ENCODE results near the gene DNAJC5. TPM values are rescaled to one million over a fixed set of nuclear protein-coding genes. Genes with fewer than 3 reads are reported as not detected.
A peak's percentile ranks its signal among the peaks of the same experiment; 100 is the strongest.

Gene DNAJC5
- total and polyA plus RNA-seq, 9 of the 15 experiments (the other 6 are each of a cell fraction or from before 2014, with no cell fraction given), result 0.95 to 42.8 (median 23.4) TPM

GRCh38 chr20:63955827-63956663 lies 61.1 kb downstream of the DNAJC5 start, which contains the start of gene UCKL1 (continued):
- TF ChIP-seq ZNF3 (CRISPR knock-in tag; IDR thresholded peaks at IDR 0.05) (no peak), FOXK2 (conservative IDR thresholded peaks at IDR 0.05 in 1 of 2, IDR thresholded peaks at IDR 0.05 in 1 of 2; ENCODE audit: low read depth in 2 of 2) (no peak), YBX1 (IDR thresholded peaks at IDR 0.05) (no peak), ZNF23 (CRISPR knock-in tag; IDR thresholded peaks at IDR 0.05) (no peak), SNIP1 (IDR thresholded peaks at IDR 0.05; ENCODE audit: low read depth) (no peak), RBM17 (IDR thresholded peaks at IDR 0.05; ENCODE audit: borderline replicate concordance, low read depth, low read length) (no peak), DIDO1 (tag; IDR thresholded peaks at IDR 0.05; ENCODE audit: low read depth) (no peak), ZNF316 (IDR thresholded peaks at IDR 0.05) (no peak), ESRRB (CRISPR knock-in tag; IDR thresholded peaks at IDR 0.05; ENCODE audit: borderline replicate concordance) (no peak), HDAC1 (IDR thresholded peaks at IDR 0.05) (peak in 1 of 2 experiments; percentile 80; a peak in 2 of 4 replicates), RCOR1 (IDR thresholded peaks at IDR 0.05; ENCODE audit: borderline replicate concordance in 1 of 2, low read depth in 2 of 2, low read length in 2 of 2) (no peak), ARID3A (IDR thresholded peaks at IDR 0.05; ENCODE audit: borderline replicate concordance, low read depth, low read length) (no peak), ZC3H4 (CRISPR knock-in tag; IDR thresholded peaks at IDR 0.05; ENCODE audit: borderline replicate concordance) (no peak), EP400 (IDR thresholded peaks at IDR 0.05) (peak; percentile 75; the same call in 1 of the 2 replicates), NFE2L1 (tag; IDR thresholded peaks at IDR 0.05; ENCODE audit: borderline replicate concordance, low read depth) (no peak), FOXM1 (IDR thresholded peaks at IDR 0.05; ENCODE audit: low read depth) (no peak), FOXM1 (CRISPR knock-in tag; IDR thresholded peaks at IDR 0.05; ENCODE audit: low read depth) (no peak; the same call in 1 of the 2 replicates), RFX5 (IDR thresholded peaks at IDR 0.05; ENCODE audit: low read depth, low read length) (no peak), ZNF644 (tag; IDR thresholded peaks at IDR 0.05; ENCODE audit: low read depth) (peak; percentile 98), THRA (IDR thresholded peaks at IDR 0.05) (no peak), ATF7 (IDR thresholded peaks at IDR 0.05) (peak; percentile 53; the same call in 1 of the 2 replicates), MAFG (tag; conservative IDR thresholded peaks at IDR 0.05) (no peak), PCBP1 (IDR thresholded peaks at IDR 0.05; ENCODE audit: low read depth, low read length, poor library complexity, severe bottlenecking) (peak; percentile 9), RFX7 (CRISPR knock-in tag; IDR thresholded peaks at IDR 0.05) (no peak), TAF9B (IDR thresholded peaks at IDR 0.05; ENCODE audit: partially characterized antibody) (no peak), GATAD2A (IDR thresholded peaks at IDR 0.05) (no peak; the same call in 1 of the 2 replicates), PHTF2 (CRISPR knock-in tag; IDR thresholded peaks at IDR 0.05) (no peak), CBFA2T2 (conservative IDR thresholded peaks at IDR 0.05) (0 out of 2 replicates have a peak, but pooled peaks have one; percentile 25), MCM3 (IDR thresholded peaks at IDR 0.05) (no peak), MAFK (IDR thresholded peaks at IDR 0.05; ENCODE audit: low read length) (no peak)
